Activated B cell treated with CpG ODN at 0.5 μM for 24 hours (primary cell): ENCODE results near the gene DCBLD2. TPM values are rescaled to one million over a fixed set of nuclear protein-coding genes. Genes with fewer than 3 reads are reported as not detected.
"Not testable (repeated sequence)": the region's sequence is repeated elsewhere in the genome, so short reads cannot be mapped to it uniquely, and the experiment has no call there.

Source experiments
- ATAC-seq: fragments of 200-7000 bp; cut with Tn5 transposase; one replicate; pipeline ENCODE4 v1.10.0; 2021; ENCODE audit warnings: low read depth, mild to moderate bottlenecking, moderate library complexity
- CTCF ChIA-PET: fragments of 350-600 bp; sonication (Branson Sonifier 250); formaldehyde crosslinking; loops from one replicate; lab custom pipeline; 2021; ENCODE audit warnings: antibody characterized with exemption; lab: Charles Lee
- POLR2A ChIA-PET: fragments of 350-600 bp; sonication (Branson Sonifier 250); formaldehyde crosslinking; loops from one replicate; lab custom pipeline; 2021; ENCODE audit warnings: antibody characterized with exemption; lab: Charles Lee
- DNase-seq: peaks from one replicate; pipeline ENCODE4 v3.0.0; 2022
- H3K27ac Mint-ChIP-seq: one replicate; pipeline ENCODE4 v1.8.0; 2020; ENCODE audit warnings: mixed read lengths
- H3K27me3 Mint-ChIP-seq: one replicate; pipeline ENCODE4 v1.8.0; 2021; ENCODE audit warnings: mixed read lengths
- H3K36me3 Mint-ChIP-seq: one replicate; pipeline ENCODE4 v1.8.0; 2021; ENCODE audit warnings: low read depth, mixed read lengths
- H3K4me1 Mint-ChIP-seq: one replicate; pipeline ENCODE4 v1.8.0; 2021; ENCODE audit warnings: mixed read lengths
- H3K4me3 Mint-ChIP-seq: one replicate; pipeline ENCODE4 v1.8.0; 2020; ENCODE audit warnings: mild to moderate bottlenecking, mixed read lengths
- H3K9me3 Mint-ChIP-seq: one replicate; pipeline ENCODE4 v1.8.0; 2020; ENCODE audit warnings: mixed read lengths
- CTCF ChIP-seq: fragments of 200-600 bp; IDR thresholded peaks from one replicate; pipeline ENCODE4 v1.8.0; 2022; ENCODE audit warnings: antibody characterized with exemption, mild to moderate bottlenecking
- intact Hi-C: fragments of 100-400 bp; cut with micrococcal nuclease; formaldehyde crosslinking; loops from one replicate; pipeline ENCODE4 v1.15.1; 2024
- total RNA-seq: library from RNA; stranded (reverse); gene quantifications from 2 replicates; pipeline ENCODE4 v1.2.3, GENCODE V29; 2022

Gene DCBLD2
- total RNA-seq, 1 donor from 2014 or later: 0.95 TPM

GRCh38 chr3:98855806-98856400 is 45.6 kb downstream of the DCBLD2 start:
- Mint-ChIP-seq H3K27ac (no peak overlapping the region), H3K27me3 (no peaks in the 10 kb centered on the region), H3K4me3 (no peak overlapping the region), H3K4me1 (no peaks in the 10 kb centered on the region), H3K36me3 (peaks cover 3% of the 10 kb centered on the region), H3K9me3 (peaks cover 5% of the 10 kb centered on the region)
- intact Hi-C loops: no loop called here
- DNase-seq: no peak
- ChIA-PET POLR2A (no interaction called here), CTCF (no interaction called here)
- ATAC-seq: no peak
- no peak for TF ChIP-seq CTCF

GRCh38 chr3:98848108-98848507 is 53.4 kb downstream of the DCBLD2 start:
- Mint-ChIP-seq H3K9me3 (no peaks in the 10 kb centered on the region), H3K4me1 (peaks cover 8% of the 10 kb centered on the region), H3K36me3 (no peaks in the 10 kb centered on the region), H3K27ac (no peak overlapping the region), H3K27me3 (no peaks in the 10 kb centered on the region), H3K4me3 (no peak overlapping the region)
- ChIA-PET POLR2A (no interaction called here), CTCF (no interaction called here)
- ATAC-seq (no peak), DNase-seq (no peak)
- intact Hi-C loops: no loop called here
- TF ChIP-seq CTCF: no peak

- no peak for TF ChIP-seq CTCF
- Mint-ChIP-seq H3K4me1 (peaks cover 8% of the 10 kb centered on the region), H3K4me3 (no peak overlapping the region), H3K9me3 (no peaks in the 10 kb centered on the region), H3K27me3 (no peaks in the 10 kb centered on the region), H3K36me3 (no peaks in the 10 kb centered on the region), H3K27ac (no peak overlapping the region)
- ChIA-PET CTCF (no interaction called here), POLR2A (no interaction called here)
- ATAC-seq (no peak), DNase-seq (no peak)
- intact Hi-C loops: no loop called here
These were observed 55.4 kb downstream of the DCBLD2 start for GRCh38 chr3:98846101-98846500.

- ATAC-seq: no peak
- no peaks in the 10 kb centered on the region for H3K9me3 Mint-ChIP-seq
- ChIA-PET CTCF (no interaction called here), POLR2A (no interaction called here)
- H3K36me3 Mint-ChIP-seq: no peaks in the 10 kb centered on the region
- H3K27me3 Mint-ChIP-seq: no peaks in the 10 kb centered on the region
- DNase-seq: no peak
- H3K4me1 Mint-ChIP-seq: no peaks in the 10 kb centered on the region
- no peak overlapping the region for H3K27ac Mint-ChIP-seq
- no peak overlapping the region for H3K4me3 Mint-ChIP-seq
- TF ChIP-seq CTCF: no peak
- intact Hi-C loops: no loop called here
These were observed 58.1 kb downstream of the DCBLD2 start for GRCh38 chr3:98843266-98843959.

- ChIA-PET CTCF (no interaction called here), POLR2A (no interaction called here)
- Mint-ChIP-seq H3K4me1 (no peaks in the 10 kb centered on the region), H3K36me3 (no peaks in the 10 kb centered on the region), H3K27me3 (no peaks in the 10 kb centered on the region), H3K9me3 (no peaks in the 10 kb centered on the region), H3K4me3 (no peak overlapping the region), H3K27ac (no peak overlapping the region)
- DNase-seq (no peak), ATAC-seq (no peak)
- intact Hi-C loops: no loop called here
- TF ChIP-seq CTCF: no peak
These were observed 61.6 kb downstream of the DCBLD2 start for GRCh38 chr3:98839846-98840245.

GRCh38 chr3:98831060-98831459 is 70.4 kb downstream of the DCBLD2 start:
- POLR2A ChIA-PET, H3K27me3 Mint-ChIP-seq, H3K9me3 Mint-ChIP-seq, H3K27ac Mint-ChIP-seq, CTCF ChIA-PET, H3K36me3 Mint-ChIP-seq, intact Hi-C loops, H3K4me1 Mint-ChIP-seq, ATAC-seq, H3K4me3 Mint-ChIP-seq, DNase-seq: not testable (repeated sequence)
